HEK293 (cell line): ENCODE results near the gene LPAR2.
A peak's percentile ranks its signal among the peaks of the same experiment; 100 is the strongest.

Source experiments
- BCL11A ChIP-seq: fragments of 450-650 bp; formaldehyde crosslinking; IDR thresholded peaks from 2 replicates; pipeline ENCODE4 v1.5.1; 2016; ENCODE audit warnings: low read depth, missing biosample characterization, missing genetic modification characterization
- GLIS1 ChIP-seq: fragments of 450-650 bp; formaldehyde crosslinking; IDR thresholded peaks from 2 replicates; pipeline ENCODE4 v1.5.1; 2016; ENCODE audit warnings: missing biosample characterization, missing genetic modification characterization
- GLIS2 ChIP-seq: fragments of 450-650 bp; formaldehyde crosslinking; IDR thresholded peaks from 2 replicates; pipeline ENCODE4 v1.5.1; 2016; ENCODE audit warnings: missing biosample characterization, missing genetic modification characterization
- RBAK ChIP-seq: fragments of 450-650 bp; formaldehyde crosslinking; IDR thresholded peaks from 2 replicates; pipeline ENCODE4 v1.5.1; 2016; ENCODE audit warnings: missing biosample characterization, missing genetic modification characterization
- SP3 ChIP-seq: fragments of 450-650 bp; formaldehyde crosslinking; IDR thresholded peaks from 2 replicates; pipeline ENCODE4 v1.5.1; 2016; ENCODE audit warnings: missing biosample characterization, missing genetic modification characterization
- ZBTB11 ChIP-seq: fragments of 450-650 bp; formaldehyde crosslinking; conservative IDR thresholded peaks from 2 replicates; pipeline ENCODE4 v1.5.1; 2016; ENCODE audit warnings: low read depth, missing biosample characterization, missing genetic modification characterization
- ZEB2 ChIP-seq: fragments of 450-650 bp; formaldehyde crosslinking; IDR thresholded peaks from 2 replicates; pipeline ENCODE4 v1.5.1; 2016; ENCODE audit warnings: missing biosample characterization, missing genetic modification characterization
- ZIC2 ChIP-seq: fragments of 450-650 bp; formaldehyde crosslinking; IDR thresholded peaks from 2 replicates; pipeline ENCODE4 v1.5.1; 2016; ENCODE audit warnings: missing biosample characterization, missing genetic modification characterization
- ZNF146 ChIP-seq: fragments of 450-650 bp; formaldehyde crosslinking; IDR thresholded peaks from 2 replicates; pipeline ENCODE4 v1.5.1; 2016; ENCODE audit warnings: missing biosample characterization, missing genetic modification characterization
- ZNF335 ChIP-seq: fragments of 450-650 bp; formaldehyde crosslinking; conservative IDR thresholded peaks from 2 replicates; pipeline ENCODE4 v1.5.1; 2016; ENCODE audit warnings: missing biosample characterization, missing genetic modification characterization
- ZNF391 ChIP-seq: fragments of 450-650 bp; formaldehyde crosslinking; IDR thresholded peaks from 2 replicates; pipeline ENCODE4 v1.5.1; 2016; ENCODE audit warnings: low read depth, missing biosample characterization, missing genetic modification characterization, borderline replicate concordance
- ZNF548 ChIP-seq: fragments of 450-650 bp; formaldehyde crosslinking; IDR thresholded peaks from 2 replicates; pipeline ENCODE4 v1.5.1; 2016; ENCODE audit warnings: missing biosample characterization, missing genetic modification characterization
- ZNF654 ChIP-seq: fragments of 450-650 bp; formaldehyde crosslinking; IDR thresholded peaks from 2 replicates; pipeline ENCODE4 v1.5.1; 2016; ENCODE audit warnings: low read depth, missing biosample characterization, missing genetic modification characterization
- ZNF670 ChIP-seq: fragments of 450-650 bp; formaldehyde crosslinking; IDR thresholded peaks from 2 replicates; pipeline ENCODE4 v1.5.1; 2016; ENCODE audit warnings: missing biosample characterization, missing genetic modification characterization, low read depth
- ZXDB ChIP-seq: fragments of 450-650 bp; formaldehyde crosslinking; IDR thresholded peaks from 2 replicates; pipeline ENCODE4 v1.5.1; 2016; ENCODE audit warnings: missing biosample characterization, missing genetic modification characterization
- TF ChIP-seq, protein P1 (sequence below): fragments of 450-650 bp; formaldehyde crosslinking; IDR thresholded peaks from 2 replicates; pipeline ENCODE4 v1.5.1; 2016; ENCODE audit warnings: missing biosample characterization, missing genetic modification characterization
- TF ChIP-seq, protein P2 (sequence below): fragments of 450-650 bp; formaldehyde crosslinking; IDR thresholded peaks from 2 replicates; pipeline ENCODE4 v1.5.1; 2016; ENCODE audit warnings: missing biosample characterization, missing genetic modification characterization
- TF ChIP-seq, protein P3 (sequence below): fragments of 450-650 bp; formaldehyde crosslinking; IDR thresholded peaks from 2 replicates; pipeline ENCODE4 v1.5.1; 2016; ENCODE audit warnings: missing biosample characterization, missing genetic modification characterization
- TF ChIP-seq, protein P4 (sequence below): fragments of 450-650 bp; formaldehyde crosslinking; optimal IDR thresholded peaks from 2 replicates; pipeline ENCODE3; 2016; ENCODE audit warnings: missing biosample characterization, mild to moderate bottlenecking, missing genetic modification characterization
- TF ChIP-seq, protein P5 (sequence below): fragments of 450-650 bp; formaldehyde crosslinking; IDR thresholded peaks from 2 replicates; pipeline ENCODE4 v1.5.1; 2017; ENCODE audit warnings: missing biosample characterization, missing genetic modification characterization

The LPAR2 gene

GRCh38 chr19:19643158-19644053 is 15.4 kb upstream of the LPAR2 start, which contains the start of gene GMIP (continued):
- TF ChIP-seq, protein P1, sequence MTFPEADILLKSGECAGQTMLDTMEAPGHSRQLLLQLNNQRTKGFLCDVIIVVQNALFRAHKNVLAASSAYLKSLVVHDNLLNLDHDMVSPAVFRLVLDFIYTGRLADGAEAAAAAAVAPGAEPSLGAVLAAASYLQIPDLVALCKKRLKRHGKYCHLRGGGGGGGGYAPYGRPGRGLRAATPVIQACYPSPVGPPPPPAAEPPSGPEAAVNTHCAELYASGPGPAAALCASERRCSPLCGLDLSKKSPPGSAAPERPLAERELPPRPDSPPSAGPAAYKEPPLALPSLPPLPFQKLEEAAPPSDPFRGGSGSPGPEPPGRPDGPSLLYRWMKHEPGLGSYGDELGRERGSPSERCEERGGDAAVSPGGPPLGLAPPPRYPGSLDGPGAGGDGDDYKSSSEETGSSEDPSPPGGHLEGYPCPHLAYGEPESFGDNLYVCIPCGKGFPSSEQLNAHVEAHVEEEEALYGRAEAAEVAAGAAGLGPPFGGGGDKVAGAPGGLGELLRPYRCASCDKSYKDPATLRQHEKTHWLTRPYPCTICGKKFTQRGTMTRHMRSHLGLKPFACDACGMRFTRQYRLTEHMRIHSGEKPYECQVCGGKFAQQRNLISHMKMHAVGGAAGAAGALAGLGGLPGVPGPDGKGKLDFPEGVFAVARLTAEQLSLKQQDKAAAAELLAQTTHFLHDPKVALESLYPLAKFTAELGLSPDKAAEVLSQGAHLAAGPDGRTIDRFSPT (tag by site-specific recombination): peak; percentile 34; the same call in 1 of the 2 replicates
- TF ChIP-seq, protein P2, sequence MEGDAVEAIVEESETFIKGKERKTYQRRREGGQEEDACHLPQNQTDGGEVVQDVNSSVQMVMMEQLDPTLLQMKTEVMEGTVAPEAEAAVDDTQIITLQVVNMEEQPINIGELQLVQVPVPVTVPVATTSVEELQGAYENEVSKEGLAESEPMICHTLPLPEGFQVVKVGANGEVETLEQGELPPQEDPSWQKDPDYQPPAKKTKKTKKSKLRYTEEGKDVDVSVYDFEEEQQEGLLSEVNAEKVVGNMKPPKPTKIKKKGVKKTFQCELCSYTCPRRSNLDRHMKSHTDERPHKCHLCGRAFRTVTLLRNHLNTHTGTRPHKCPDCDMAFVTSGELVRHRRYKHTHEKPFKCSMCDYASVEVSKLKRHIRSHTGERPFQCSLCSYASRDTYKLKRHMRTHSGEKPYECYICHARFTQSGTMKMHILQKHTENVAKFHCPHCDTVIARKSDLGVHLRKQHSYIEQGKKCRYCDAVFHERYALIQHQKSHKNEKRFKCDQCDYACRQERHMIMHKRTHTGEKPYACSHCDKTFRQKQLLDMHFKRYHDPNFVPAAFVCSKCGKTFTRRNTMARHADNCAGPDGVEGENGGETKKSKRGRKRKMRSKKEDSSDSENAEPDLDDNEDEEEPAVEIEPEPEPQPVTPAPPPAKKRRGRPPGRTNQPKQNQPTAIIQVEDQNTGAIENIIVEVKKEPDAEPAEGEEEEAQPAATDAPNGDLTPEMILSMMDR: peak; percentile 62
- peak; percentile 89 for TF ChIP-seq ZNF335 (tag by site-specific recombination)
- peak; percentile 69; the same call in 1 of the 2 replicates for TF ChIP-seq ZEB2 (tag by site-specific recombination)
- TF ChIP-seq, protein P3, sequence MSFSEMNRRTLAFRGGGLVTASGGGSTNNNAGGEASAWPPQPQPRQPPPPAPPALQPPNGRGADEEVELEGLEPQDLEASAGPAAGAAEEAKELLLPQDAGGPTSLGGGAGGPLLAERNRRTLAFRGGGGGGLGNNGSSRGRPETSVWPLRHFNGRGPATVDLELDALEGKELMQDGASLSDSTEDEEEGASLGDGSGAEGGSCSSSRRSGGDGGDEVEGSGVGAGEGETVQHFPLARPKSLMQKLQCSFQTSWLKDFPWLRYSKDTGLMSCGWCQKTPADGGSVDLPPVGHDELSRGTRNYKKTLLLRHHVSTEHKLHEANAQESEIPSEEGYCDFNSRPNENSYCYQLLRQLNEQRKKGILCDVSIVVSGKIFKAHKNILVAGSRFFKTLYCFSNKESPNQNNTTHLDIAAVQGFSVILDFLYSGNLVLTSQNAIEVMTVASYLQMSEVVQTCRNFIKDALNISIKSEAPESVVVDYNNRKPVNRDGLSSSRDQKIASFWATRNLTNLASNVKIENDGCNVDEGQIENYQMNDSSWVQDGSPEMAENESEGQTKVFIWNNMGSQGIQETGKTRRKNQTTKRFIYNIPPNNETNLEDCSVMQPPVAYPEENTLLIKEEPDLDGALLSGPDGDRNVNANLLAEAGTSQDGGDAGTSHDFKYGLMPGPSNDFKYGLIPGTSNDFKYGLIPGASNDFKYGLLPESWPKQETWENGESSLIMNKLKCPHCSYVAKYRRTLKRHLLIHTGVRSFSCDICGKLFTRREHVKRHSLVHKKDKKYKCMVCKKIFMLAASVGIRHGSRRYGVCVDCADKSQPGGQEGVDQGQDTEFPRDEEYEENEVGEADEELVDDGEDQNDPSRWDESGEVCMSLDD (tag by site-specific recombination): peak; percentile 28; the same call in 1 of the 2 replicates
- 0 out of 2 replicates have a peak, but pooled peaks have one; percentile 30 for TF ChIP-seq ZIC2
- TF ChIP-seq ZXDB (tag by site-specific recombination): peak; percentile 48
- TF ChIP-seq, protein P4, sequence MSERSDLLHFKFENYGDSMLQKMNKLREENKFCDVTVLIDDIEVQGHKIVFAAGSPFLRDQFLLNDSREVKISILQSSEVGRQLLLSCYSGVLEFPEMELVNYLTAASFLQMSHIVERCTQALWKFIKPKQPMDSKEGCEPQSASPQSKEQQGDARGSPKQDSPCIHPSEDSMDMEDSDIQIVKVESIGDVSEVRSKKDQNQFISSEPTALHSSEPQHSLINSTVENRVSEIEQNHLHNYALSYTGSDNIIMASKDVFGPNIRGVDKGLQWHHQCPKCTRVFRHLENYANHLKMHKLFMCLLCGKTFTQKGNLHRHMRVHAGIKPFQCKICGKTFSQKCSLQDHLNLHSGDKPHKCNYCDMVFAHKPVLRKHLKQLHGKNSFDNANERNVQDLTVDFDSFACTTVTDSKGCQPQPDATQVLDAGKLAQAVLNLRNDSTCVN (tag by site-specific recombination): peak; percentile 64
- TF ChIP-seq SP3 (tag by site-specific recombination): peak; percentile 36; the same call in 1 of the 2 replicates
- TF ChIP-seq, protein P5, sequence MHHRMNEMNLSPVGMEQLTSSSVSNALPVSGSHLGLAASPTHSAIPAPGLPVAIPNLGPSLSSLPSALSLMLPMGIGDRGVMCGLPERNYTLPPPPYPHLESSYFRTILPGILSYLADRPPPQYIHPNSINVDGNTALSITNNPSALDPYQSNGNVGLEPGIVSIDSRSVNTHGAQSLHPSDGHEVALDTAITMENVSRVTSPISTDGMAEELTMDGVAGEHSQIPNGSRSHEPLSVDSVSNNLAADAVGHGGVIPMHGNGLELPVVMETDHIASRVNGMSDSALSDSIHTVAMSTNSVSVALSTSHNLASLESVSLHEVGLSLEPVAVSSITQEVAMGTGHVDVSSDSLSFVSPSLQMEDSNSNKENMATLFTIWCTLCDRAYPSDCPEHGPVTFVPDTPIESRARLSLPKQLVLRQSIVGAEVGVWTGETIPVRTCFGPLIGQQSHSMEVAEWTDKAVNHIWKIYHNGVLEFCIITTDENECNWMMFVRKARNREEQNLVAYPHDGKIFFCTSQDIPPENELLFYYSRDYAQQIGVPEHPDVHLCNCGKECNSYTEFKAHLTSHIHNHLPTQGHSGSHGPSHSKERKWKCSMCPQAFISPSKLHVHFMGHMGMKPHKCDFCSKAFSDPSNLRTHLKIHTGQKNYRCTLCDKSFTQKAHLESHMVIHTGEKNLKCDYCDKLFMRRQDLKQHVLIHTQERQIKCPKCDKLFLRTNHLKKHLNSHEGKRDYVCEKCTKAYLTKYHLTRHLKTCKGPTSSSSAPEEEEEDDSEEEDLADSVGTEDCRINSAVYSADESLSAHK: no peak
- TF ChIP-seq GLIS2 (tag by site-specific recombination): peak; percentile 64
- TF ChIP-seq BCL11A (tag by site-specific recombination): peak; percentile 58; the same call in 1 of the 2 replicates
- TF ChIP-seq RBAK (tag by site-specific recombination): no peak
- 0 out of 2 replicates have a peak, but pooled peaks have one; percentile 14 for TF ChIP-seq ZBTB11
- TF ChIP-seq ZNF146 (tag by site-specific recombination): no peak
- peak; percentile 54 for TF ChIP-seq ZNF654 (tag by site-specific recombination)
- TF ChIP-seq ZNF670 (tag by site-specific recombination): no peak
- 0 out of 2 replicates have a peak, but pooled peaks have one; percentile 37 for TF ChIP-seq ZNF391 (tag by site-specific recombination)
- TF ChIP-seq ZNF548: no peak
- TF ChIP-seq GLIS1 (tag by site-specific recombination): peak; percentile 25; the same call in 1 of the 2 replicates
